ENCODE measurements around the gene SAMM50.
A peak's percentile ranks its signal among the peaks of the same experiment; 100 is the strongest.

DNA sequence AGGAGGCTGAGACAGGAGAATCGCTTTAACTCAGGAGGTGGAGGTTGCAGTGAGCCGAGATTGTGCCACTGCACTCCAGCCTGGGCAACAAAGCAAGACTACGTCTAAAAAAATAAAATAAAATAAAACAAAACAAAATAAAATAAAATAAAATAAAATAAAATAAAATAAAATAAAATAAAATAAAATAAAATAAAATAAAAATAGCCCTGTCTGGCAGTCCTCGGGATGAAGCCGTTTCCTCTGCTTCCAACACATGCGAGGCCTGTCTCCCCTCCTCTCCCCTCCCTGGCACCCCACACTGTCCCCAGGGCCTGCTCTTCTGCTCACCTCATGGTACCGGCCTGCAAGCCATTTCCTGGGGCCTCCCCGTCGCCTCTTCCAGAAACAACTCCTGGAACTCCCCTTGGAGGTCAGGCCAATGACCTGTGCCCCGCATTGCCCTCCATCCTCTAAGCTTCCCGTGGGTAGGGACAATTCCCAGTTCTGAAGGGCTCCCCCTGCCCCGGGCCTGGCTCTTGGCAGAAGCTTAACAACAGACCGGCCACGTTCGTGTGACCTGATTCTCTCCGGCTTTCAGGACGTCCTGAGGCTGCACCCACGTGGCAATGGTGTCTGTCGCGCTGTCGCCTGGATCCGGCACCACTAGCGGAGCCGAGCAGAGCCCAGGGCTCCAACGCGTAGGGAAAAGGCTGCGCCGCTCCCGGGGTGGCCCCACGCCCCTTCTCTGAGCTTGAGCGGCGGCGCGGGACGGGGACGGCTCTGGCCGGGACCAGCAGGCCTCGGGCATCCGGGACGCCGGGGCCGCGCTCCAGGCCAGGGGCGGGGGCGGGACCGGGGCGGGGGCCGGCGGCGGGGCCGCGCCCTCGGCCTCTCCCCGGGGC, 68.4 kb downstream of the SAMM50 start:
- TF ChIP-seq CTCF (conservative IDR thresholded peaks at IDR 0.05; ENCODE audit: low read depth in 2 of 2) (no peak), POLR2AphosphoS5 (IDR thresholded peaks at IDR 0.05; ENCODE audit: low read depth) (peak; percentile 38; the same call in 1 of the 2 replicates), EZH2 (IDR thresholded peaks at IDR 0.05; ENCODE audit: low read depth, unreplicated experiment) (no peak), CREB1 (CRISPR knock-in tag; IDR thresholded peaks at IDR 0.05; ENCODE audit: low read depth) (no peak), ZNF114 (CRISPR knock-in tag; IDR thresholded peaks at IDR 0.05) (no peak), JUNB (IDR thresholded peaks at IDR 0.05; ENCODE audit: unreplicated experiment) (no peak), EZH2phosphoT487 (IDR thresholded peaks at IDR 0.05; ENCODE audit: unreplicated experiment) (no peak)
- TF ChIP-seq, protein P1, sequence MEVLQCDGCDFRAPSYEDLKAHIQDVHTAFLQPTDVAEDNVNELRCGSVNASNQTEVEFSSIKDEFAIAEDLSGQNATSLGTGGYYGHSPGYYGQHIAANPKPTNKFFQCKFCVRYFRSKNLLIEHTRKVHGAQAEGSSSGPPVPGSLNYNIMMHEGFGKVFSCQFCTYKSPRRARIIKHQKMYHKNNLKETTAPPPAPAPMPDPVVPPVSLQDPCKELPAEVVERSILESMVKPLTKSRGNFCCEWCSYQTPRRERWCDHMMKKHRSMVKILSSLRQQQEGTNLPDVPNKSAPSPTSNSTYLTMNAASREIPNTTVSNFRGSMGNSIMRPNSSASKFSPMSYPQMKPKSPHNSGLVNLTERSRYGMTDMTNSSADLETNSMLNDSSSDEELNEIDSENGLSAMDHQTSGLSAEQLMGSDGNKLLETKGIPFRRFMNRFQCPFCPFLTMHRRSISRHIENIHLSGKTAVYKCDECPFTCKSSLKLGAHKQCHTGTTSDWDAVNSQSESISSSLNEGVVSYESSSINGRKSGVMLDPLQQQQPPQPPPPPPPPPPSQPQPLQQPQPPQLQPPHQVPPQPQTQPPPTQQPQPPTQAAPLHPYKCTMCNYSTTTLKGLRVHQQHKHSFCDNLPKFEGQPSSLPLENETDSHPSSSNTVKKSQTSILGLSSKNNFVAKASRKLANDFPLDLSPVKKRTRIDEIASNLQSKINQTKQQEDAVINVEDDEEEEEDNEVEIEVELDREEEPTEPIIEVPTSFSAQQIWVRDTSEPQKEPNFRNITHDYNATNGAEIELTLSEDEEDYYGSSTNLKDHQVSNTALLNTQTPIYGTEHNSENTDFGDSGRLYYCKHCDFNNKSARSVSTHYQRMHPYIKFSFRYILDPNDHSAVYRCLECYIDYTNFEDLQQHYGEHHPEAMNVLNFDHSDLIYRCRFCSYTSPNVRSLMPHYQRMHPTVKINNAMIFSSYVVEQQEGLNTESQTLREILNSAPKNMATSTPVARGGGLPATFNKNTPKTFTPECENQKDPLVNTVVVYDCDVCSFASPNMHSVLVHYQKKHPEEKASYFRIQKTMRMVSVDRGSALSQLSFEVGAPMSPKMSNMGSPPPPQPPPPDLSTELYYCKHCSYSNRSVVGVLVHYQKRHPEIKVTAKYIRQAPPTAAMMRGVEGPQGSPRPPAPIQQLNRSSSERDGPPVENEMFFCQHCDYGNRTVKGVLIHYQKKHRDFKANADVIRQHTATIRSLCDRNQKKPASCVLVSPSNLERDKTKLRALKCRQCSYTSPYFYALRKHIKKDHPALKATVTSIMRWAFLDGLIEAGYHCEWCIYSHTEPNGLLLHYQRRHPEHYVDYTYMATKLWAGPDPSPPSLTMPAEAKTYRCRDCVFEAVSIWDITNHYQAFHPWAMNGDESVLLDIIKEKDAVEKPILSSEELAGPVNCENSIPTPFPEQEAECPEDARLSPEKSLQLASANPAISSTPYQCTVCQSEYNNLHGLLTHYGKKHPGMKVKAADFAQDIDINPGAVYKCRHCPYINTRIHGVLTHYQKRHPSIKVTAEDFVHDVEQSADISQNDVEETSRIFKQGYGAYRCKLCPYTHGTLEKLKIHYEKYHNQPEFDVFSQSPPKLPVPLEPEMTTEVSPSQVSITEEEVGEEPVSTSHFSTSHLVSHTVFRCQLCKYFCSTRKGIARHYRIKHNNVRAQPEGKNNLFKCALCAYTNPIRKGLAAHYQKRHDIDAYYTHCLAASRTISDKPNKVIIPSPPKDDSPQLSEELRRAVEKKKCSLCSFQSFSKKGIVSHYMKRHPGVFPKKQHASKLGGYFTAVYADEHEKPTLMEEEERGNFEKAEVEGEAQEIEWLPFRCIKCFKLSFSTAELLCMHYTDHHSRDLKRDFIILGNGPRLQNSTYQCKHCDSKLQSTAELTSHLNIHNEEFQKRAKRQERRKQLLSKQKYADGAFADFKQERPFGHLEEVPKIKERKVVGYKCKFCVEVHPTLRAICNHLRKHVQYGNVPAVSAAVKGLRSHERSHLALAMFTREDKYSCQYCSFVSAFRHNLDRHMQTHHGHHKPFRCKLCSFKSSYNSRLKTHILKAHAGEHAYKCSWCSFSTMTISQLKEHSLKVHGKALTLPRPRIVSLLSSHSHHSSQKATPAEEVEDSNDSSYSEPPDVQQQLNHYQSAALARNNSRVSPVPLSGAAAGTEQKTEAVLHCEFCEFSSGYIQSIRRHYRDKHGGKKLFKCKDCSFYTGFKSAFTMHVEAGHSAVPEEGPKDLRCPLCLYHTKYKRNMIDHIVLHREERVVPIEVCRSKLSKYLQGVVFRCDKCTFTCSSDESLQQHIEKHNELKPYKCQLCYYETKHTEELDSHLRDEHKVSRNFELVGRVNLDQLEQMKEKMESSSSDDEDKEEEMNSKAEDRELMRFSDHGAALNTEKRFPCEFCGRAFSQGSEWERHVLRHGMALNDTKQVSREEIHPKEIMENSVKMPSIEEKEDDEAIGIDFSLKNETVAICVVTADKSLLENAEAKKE (CRISPR knock-in tag; IDR thresholded peaks at IDR 0.05) = no peak
